Loucy (cell line): Measurements from ENCODE around the gene IL17C.

Source experiments
- H2AFZ ChIP-seq: fragments of 200-600 bp; sonication (generic); 2 replicates; pipeline ENCODE4 v1.6.0; 2016; ENCODE audit warnings: antibody characterized with exemption, mild to moderate bottlenecking, low read length, moderate library complexity
- H3F3A ChIP-seq: fragments of 200-600 bp; 2 replicates; pipeline ENCODE4 v1.6.0; 2016; ENCODE audit warnings: antibody characterized with exemption, low read depth, mild to moderate bottlenecking
- H3K27me3 ChIP-seq: fragments of 200-600 bp; sonication (generic); 2 replicates; pipeline ENCODE4 v1.6.1; 2014; ENCODE audit warnings: low read length, mild to moderate bottlenecking; ENCODE audit not compliant: insufficient read depth, poor library complexity, severe bottlenecking
- H3K36me3 ChIP-seq: fragments of 200-600 bp; sonication (generic); 2 replicates; pipeline ENCODE4 v1.6.1; 2016; ENCODE audit warnings: low read length; ENCODE audit not compliant: insufficient read depth
- H3K4me1 ChIP-seq: fragments of 200-600 bp; sonication (generic); 2 replicates; pipeline ENCODE4 v1.5.1; 2014; ENCODE audit warnings: low read length, mild to moderate bottlenecking; ENCODE audit not compliant: insufficient read depth, poor library complexity, severe bottlenecking
- H3K4me2 ChIP-seq: fragments of 200-600 bp; sonication (generic); 2 replicates; pipeline ENCODE4 v1.6.0; 2014; ENCODE audit warnings: antibody characterized with exemption, low read length, low read depth, mild to moderate bottlenecking; ENCODE audit not compliant: poor library complexity, severe bottlenecking
- H3K4me3 ChIP-seq: fragments of 200-600 bp; sonication (generic); 2 replicates; pipeline ENCODE4 v1.5.1; 2014; ENCODE audit warnings: low read length, mild to moderate bottlenecking, mixed read lengths; ENCODE audit not compliant: poor library complexity, severe bottlenecking
- H3K79me2 ChIP-seq: fragments of 200-600 bp; sonication (generic); 2 replicates; pipeline ENCODE4 v1.6.1; 2014; ENCODE audit warnings: low read length; ENCODE audit not compliant: insufficient read depth
- H3K9ac ChIP-seq: fragments of 200-600 bp; sonication (generic); 2 replicates; pipeline ENCODE4 v1.6.0; 2014; ENCODE audit warnings: mild to moderate bottlenecking, low read depth, low read length, moderate library complexity; ENCODE audit not compliant: poor library complexity, severe bottlenecking
- H3K9me2 ChIP-seq: fragments of 200-600 bp; sonication (generic); replicated peaks from 2 replicates; pipeline ENCODE4 v1.6.1; 2016; ENCODE audit warnings: low read depth, low read length, mixed read lengths
- H3K9me3 ChIP-seq: fragments of 200-600 bp; sonication (generic); 2 replicates; pipeline ENCODE4 v1.6.1; 2014; ENCODE audit warnings: mild to moderate bottlenecking, antibody characterized with exemption, low read length, low read depth; ENCODE audit not compliant: insufficient read depth
- H4K20me1 ChIP-seq: fragments of 200-600 bp; sonication (generic); 2 replicates; pipeline ENCODE4 v1.6.0; 2014; ENCODE audit warnings: antibody characterized with exemption, low read length, mild to moderate bottlenecking; ENCODE audit not compliant: insufficient read depth, poor library complexity, severe bottlenecking
- EZH2phosphoT487 ChIP-seq: fragments of 200-600 bp; IDR thresholded peaks from 2 replicates; pipeline ENCODE4 v1.6.1; 2018; ENCODE audit warnings: antibody characterized with exemption, mild to moderate bottlenecking, moderate library complexity, borderline replicate concordance
- TF ChIP-seq, protein P1 (sequence below): fragments of 200-600 bp; sonication (generic); conservative IDR thresholded peaks from 2 replicates; pipeline ENCODE4 v1.5.1; 2014; ENCODE audit warnings: mild to moderate bottlenecking, antibody characterized with exemption, low read length

IL17C gene

DNA sequence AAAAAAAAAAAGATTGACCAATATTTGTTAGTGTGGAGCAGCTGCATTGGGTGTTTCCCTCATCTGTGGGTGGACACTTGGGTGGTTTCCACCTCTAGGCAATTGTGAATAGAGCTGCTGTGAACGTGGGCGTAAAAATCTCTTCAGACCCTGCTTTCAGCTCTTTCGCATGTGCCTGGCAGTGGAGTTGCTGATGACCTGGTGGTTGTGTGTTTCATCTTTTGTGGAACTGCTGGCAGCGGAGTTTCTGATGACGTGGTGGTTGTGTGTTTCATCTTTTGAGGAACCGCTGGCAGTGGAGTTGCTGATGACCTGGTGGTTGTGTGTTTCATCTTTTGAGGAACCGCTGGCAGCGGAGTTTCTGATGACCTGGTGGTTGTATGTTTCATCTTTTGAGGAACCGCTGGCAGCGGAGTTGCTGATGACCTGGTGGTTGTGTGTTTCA is 46.8 kb upstream of the IL17C start:
- TF ChIP-seq EZH2phosphoT487 = no peak
- TF ChIP-seq, protein P1, sequence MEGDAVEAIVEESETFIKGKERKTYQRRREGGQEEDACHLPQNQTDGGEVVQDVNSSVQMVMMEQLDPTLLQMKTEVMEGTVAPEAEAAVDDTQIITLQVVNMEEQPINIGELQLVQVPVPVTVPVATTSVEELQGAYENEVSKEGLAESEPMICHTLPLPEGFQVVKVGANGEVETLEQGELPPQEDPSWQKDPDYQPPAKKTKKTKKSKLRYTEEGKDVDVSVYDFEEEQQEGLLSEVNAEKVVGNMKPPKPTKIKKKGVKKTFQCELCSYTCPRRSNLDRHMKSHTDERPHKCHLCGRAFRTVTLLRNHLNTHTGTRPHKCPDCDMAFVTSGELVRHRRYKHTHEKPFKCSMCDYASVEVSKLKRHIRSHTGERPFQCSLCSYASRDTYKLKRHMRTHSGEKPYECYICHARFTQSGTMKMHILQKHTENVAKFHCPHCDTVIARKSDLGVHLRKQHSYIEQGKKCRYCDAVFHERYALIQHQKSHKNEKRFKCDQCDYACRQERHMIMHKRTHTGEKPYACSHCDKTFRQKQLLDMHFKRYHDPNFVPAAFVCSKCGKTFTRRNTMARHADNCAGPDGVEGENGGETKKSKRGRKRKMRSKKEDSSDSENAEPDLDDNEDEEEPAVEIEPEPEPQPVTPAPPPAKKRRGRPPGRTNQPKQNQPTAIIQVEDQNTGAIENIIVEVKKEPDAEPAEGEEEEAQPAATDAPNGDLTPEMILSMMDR = no peak
- Histone ChIP-seq H3K27me3 (no peaks in the 10 kb centered on the region), H3K4me2 (no peak overlapping the region), H3K9me3 (no peaks in the 10 kb centered on the region), H3F3A (no peaks in the 10 kb centered on the region), H3K4me1 (no peaks in the 10 kb centered on the region), H3K4me3 (no peak overlapping the region), H3K36me3 (peaks cover 30% of the 10 kb centered on the region; the same call in 1 of the 2 replicates), H2AFZ (no peak overlapping the region), H4K20me1 (no peaks in the 10 kb centered on the region), H3K9ac (no peak overlapping the region), H3K9me2 (no peaks in the 10 kb centered on the region), H3K79me2 (no peaks in the 10 kb centered on the region)

DNA sequence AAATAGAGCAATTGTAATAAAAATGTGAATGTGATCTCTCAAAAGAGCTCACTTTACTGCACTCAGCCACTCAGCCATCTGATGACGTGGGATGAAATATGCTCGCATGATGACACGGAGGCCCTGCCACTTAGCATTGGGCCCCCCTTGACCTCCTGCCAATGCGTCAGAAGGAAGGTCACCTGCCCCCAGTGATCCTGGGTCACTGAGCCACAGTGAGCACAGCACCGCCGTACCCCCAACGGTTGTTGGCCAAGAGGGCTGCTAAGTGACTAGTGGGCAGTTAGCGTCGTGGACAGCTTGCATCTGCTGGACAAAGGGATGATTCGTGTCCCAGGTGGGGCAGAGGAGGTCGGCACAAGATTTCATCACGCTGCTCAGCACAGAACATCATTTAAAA is 45.3 kb upstream of the IL17C start:
- Histone ChIP-seq H3K9me2 (no peaks in the 10 kb centered on the region), H3K4me1 (no peaks in the 10 kb centered on the region), H3K4me2 (no peak overlapping the region), H3K9me3 (no peaks in the 10 kb centered on the region), H3K79me2 (no peaks in the 10 kb centered on the region), H3K4me3 (no peak overlapping the region), H3K9ac (no peak overlapping the region), H3K27me3 (no peaks in the 10 kb centered on the region), H2AFZ (no peak overlapping the region), H3K36me3 (peaks cover 18% of the 10 kb centered on the region; the same call in 1 of the 2 replicates), H4K20me1 (no peaks in the 10 kb centered on the region), H3F3A (no peaks in the 10 kb centered on the region)
- no peak for TF ChIP-seq EZH2phosphoT487
- TF ChIP-seq, protein P1 = no peak

DNA sequence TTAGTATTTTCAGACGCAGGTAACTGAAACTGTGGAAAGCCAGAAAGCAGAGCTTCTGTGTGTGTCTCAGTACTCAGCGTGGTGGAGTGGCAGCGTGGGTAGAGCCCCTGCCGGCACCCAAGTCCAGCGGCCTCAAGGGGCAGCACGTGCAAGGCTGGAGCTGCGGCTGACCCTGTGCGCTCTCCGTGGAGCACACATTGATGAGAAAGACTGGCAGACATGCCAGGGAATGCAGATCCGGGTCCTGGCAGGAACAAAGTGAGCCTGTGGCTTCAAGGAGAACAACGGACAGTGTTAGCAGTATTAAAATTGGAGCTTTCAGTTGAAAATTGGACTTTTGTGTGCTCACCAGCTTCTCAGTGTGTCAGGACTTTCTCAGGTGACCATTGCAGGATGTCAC is 44.9 kb upstream of the IL17C start:
- no peak overlapping the region for H3K4me3 ChIP-seq
- H3K36me3 ChIP-seq = peaks cover 13% of the 10 kb centered on the region; the same call in 1 of the 2 replicates
- H3K9me2 ChIP-seq = no peaks in the 10 kb centered on the region
- no peak overlapping the region for H2AFZ ChIP-seq
- no peaks in the 10 kb centered on the region for H3K27me3 ChIP-seq
- no peaks in the 10 kb centered on the region for H3K79me2 ChIP-seq
- no peak for TF ChIP-seq EZH2phosphoT487
- TF ChIP-seq, protein P1 = no peak
- H3K4me1 ChIP-seq = no peaks in the 10 kb centered on the region
- no peaks in the 10 kb centered on the region for H3F3A ChIP-seq
- no peaks in the 10 kb centered on the region for H4K20me1 ChIP-seq
- H3K9ac ChIP-seq = no peak overlapping the region
- no peak overlapping the region for H3K4me2 ChIP-seq
- H3K9me3 ChIP-seq = no peaks in the 10 kb centered on the region
